CD4-positive, alpha-beta memory T cell (primary cell): ENCODE measurements around the gene DNAJC5. TPM values are rescaled to one million over a fixed set of nuclear protein-coding genes. Genes with fewer than 3 reads are reported as not detected.
A peak's percentile ranks its signal among the peaks of the same experiment; 100 is the strongest.
"Not testable (repeated sequence)": the region's sequence is repeated elsewhere in the genome, so short reads cannot be mapped to it uniquely, and the experiment has no call there.

Experiments
- CTCF ChIA-PET: fragments of 350-600 bp; sonication (Branson Sonifier 250); formaldehyde crosslinking; loops from one replicate; lab custom pipeline; 2021; ENCODE audit warnings: inconsistent platforms; ENCODE audit not compliant: partially characterized antibody; lab: Charles Lee
- POLR2A ChIA-PET: fragments of 350-600 bp; sonication (Branson Sonifier 250); formaldehyde crosslinking; loops from one replicate; lab custom pipeline; 2021; ENCODE audit not compliant: partially characterized antibody; lab: Charles Lee
- DNase-seq, 5 donors: peaks; one replicate each; pipeline versions ENCODE4 v3.0.0 to v3.0.0-alpha.2; 2020 to 2022; ENCODE audit warnings: mixed read lengths in 1 of 5
- H3K27ac ChIP-seq: one replicate; pipeline ENCODE4 v1.7.0; 2013; ENCODE audit warnings: low read depth, low read length
- H3K27me3 ChIP-seq: 2 replicates; pipeline ENCODE4 v1.7.0; 2013; ENCODE audit warnings: mild to moderate bottlenecking, low read length, moderate library complexity; ENCODE audit not compliant: insufficient read depth
- H3K36me3 ChIP-seq: 2 replicates; pipeline ENCODE4 v1.7.0; 2013; ENCODE audit warnings: mild to moderate bottlenecking, low read length, moderate library complexity; ENCODE audit not compliant: insufficient read depth
- H3K4me1 ChIP-seq: 2 replicates; pipeline ENCODE4 v1.7.0; 2013; ENCODE audit warnings: mild to moderate bottlenecking, low read length, moderate library complexity; ENCODE audit not compliant: insufficient read depth
- H3K4me3 ChIP-seq, 2 donors: one replicate each; pipeline ENCODE4 v1.7.0; 2013; ENCODE audit warnings: low read length in 2 of 2, mild to moderate bottlenecking in 1 of 2
- H3K9me3 ChIP-seq, 2 donors: one replicate each; pipeline ENCODE4 v1.7.0; 2013; ENCODE audit warnings: low read length in 2 of 2, control low read depth in 1 of 2; ENCODE audit not compliant: control insufficient read depth in 1 of 2
- H3K27ac Mint-ChIP-seq, 7 donors: one replicate each; pipeline ENCODE4 v1.8.0; 2020 to 2021; ENCODE audit warnings: mixed read lengths in 7 of 7, mild to moderate bottlenecking in 6 of 7, inconsistent platforms in 3 of 7, moderate library complexity in 3 of 7
- H3K27me3 Mint-ChIP-seq, 2 donors: one replicate each; pipeline ENCODE4 v1.8.0; 2020 to 2021; ENCODE audit warnings: mixed read lengths in 2 of 2
- H3K36me3 Mint-ChIP-seq, 2 donors: one replicate each; pipeline ENCODE4 v1.8.0; 2020 to 2021; ENCODE audit warnings: mixed read lengths in 2 of 2, inconsistent platforms in 1 of 2, mild to moderate bottlenecking in 1 of 2
- H3K4me1 Mint-ChIP-seq, 4 donors: one replicate each; pipeline ENCODE4 v1.8.0; 2020 to 2021; ENCODE audit warnings: mixed read lengths in 4 of 4, mild to moderate bottlenecking in 1 of 4
- H3K4me3 Mint-ChIP-seq, 8 donors: one replicate each; pipeline ENCODE4 v1.8.0; 2020 to 2021; ENCODE audit warnings: mixed read lengths in 8 of 8, mild to moderate bottlenecking in 7 of 8, moderate library complexity in 6 of 8, inconsistent platforms in 3 of 8
- H3K9me3 Mint-ChIP-seq, 8 donors: one replicate each; pipeline ENCODE4 v1.8.0; 2020 to 2021; ENCODE audit warnings: mixed read lengths in 8 of 8, mild to moderate bottlenecking in 5 of 8, inconsistent platforms in 3 of 8, moderate library complexity in 1 of 8
- intact Hi-C: fragments of 100-400 bp; cut with micrococcal nuclease; formaldehyde crosslinking; loops from one replicate; pipeline ENCODE4 v1.15.1; 2023
- polyA plus RNA-seq, 2 donors: library from polyadenylated mRNA; unstranded; fragments of 300-500 nt; fragmentation: Illumina TruSeq; gene quantifications; one replicate each; pipeline ENCODE4 v1.2.3, GENCODE V29; 2021
- total RNA-seq, 2 experiments: library from RNA; stranded (reverse); gene quantifications; one replicate each; pipeline ENCODE4 v1.2.3, GENCODE V29; 2021

DNAJC5 gene
- total and polyA plus RNA-seq, 4 experiments from 2014 or later = 4.9 to 54.4 (median 31.3) TPM

GRCh38 chr20:63973160-63973479 is 78.2 kb downstream of the DNAJC5 start:
- H3K27me3 Mint-ChIP-seq = no peaks in the 10 kb centered on the region
- H3K36me3 Mint-ChIP-seq = peaks cover 8 to 17% of the 10 kb centered on the region in 2 donors
- ChIA-PET POLR2A (interaction anchor here (0.7 to 2.5 kb wide), 3 partner anchors 16 to 435 kb away, joined by 4 to 12 read pairs (median 6); partner anchors contain the start of genes PTK6 and UCKL1), CTCF (interaction anchor here (0.9 to 3.3 kb wide), 16 partner anchors 10 to 477 kb away, joined by 3 to 15 read pairs (median 6); partner anchors contain the start of genes ARFRP1, PTK6, TPD52L2 and ZGPAT)
- H3K9me3 Mint-ChIP-seq = peaks cover 0 to 1% (median 0%) of the 10 kb centered on the region in 8 donors
- peaks cover 30% of the 10 kb centered on the region for H3K4me1 ChIP-seq
- H3K9me3 ChIP-seq = no peaks in the 10 kb centered on the region
- intact Hi-C loops = loop anchor here (5.0 kb wide), 2 partner anchors 106 to 531 kb away; partner anchors contain the start of gene TPD52L2
- peaks cover 21 to 57% (median 37%) of the 10 kb centered on the region in 4 donors for H3K4me1 Mint-ChIP-seq
- no peak overlapping the region for H3K4me3 ChIP-seq
- H3K4me3 Mint-ChIP-seq = no peak overlapping the region
- H3K27me3 ChIP-seq = no peaks in the 10 kb centered on the region
- peak overlapping the region in 5 of 7 donors; percentile 46 to 79 (median 62) for H3K27ac Mint-ChIP-seq
- H3K36me3 ChIP-seq = no peaks in the 10 kb centered on the region
- no peak overlapping the region for H3K27ac ChIP-seq
- no peak for DNase-seq

DNA sequence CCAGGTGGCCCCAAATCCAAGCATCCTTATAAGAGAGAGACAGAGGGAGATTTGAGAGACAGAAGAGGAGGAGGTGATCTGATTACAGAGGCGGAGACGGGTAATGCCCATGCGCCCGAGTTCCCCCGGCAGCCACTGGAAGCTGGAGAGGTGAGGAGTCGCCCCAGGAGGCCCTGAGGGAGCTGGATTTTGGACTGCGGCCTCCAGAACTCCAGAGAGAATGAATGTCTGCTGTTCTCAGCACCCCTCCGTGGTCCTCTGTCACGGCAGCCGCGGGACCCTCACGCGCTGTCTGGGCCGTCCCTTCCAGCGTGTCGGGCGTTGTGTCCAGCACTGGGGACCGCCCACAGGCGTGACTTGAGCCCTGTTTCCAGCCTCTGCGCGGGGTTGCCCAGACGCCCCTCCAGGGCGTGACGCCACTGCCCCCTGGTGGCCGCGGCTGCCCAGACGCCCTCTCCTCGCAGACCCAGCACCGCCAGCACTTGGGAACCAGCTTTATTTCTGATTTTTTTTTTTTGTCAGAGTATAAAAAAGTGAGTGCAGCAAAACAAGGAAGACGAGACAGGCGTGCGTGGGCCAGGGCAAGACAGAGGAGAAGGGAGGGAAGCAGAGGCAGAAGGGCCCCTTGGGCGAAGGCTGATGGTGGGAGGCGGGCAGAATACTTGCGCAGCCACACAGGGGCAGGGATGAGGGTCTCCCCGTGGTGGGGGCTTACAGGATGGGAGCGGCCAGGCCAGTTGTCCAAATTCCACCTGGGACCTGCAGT is 78.9 kb downstream of the DNAJC5 start:
- POLR2A ChIA-PET = interaction anchor here (0.6 to 2.5 kb wide), 5 partner anchors 17 to 436 kb away, joined by 3 to 12 read pairs (median 4); partner anchors contain the start of genes PTK6 and UCKL1
- H3K27ac ChIP-seq = no peak overlapping the region

GRCh38 chr20:63974402-63975200 is 79.7 kb downstream of the DNAJC5 start:
- H3K36me3 ChIP-seq = no peaks in the 10 kb centered on the region
- Mint-ChIP-seq H3K4me3 (peak overlapping the region in 1 of 8 donors; percentile 16), H3K27me3 (no peaks in the 10 kb centered on the region), H3K4me1 (peaks cover 20 to 53% (median 34%) of the 10 kb centered on the region in 4 donors), H3K9me3 (peaks cover 0 to 1% (median 0%) of the 10 kb centered on the region in 8 donors), H3K36me3 (peaks cover 8 to 15% of the 10 kb centered on the region in 2 donors), H3K27ac (peak overlapping the region in 3 of 7 donors; percentile 14 to 79 (median 55))
- H3K4me1 ChIP-seq = peaks cover 28% of the 10 kb centered on the region
- intact Hi-C loops = loop anchor here (1.0 to 5.0 kb wide), 6 partner anchors 65 to 532 kb away; partner anchors contain the start of gene TPD52L2
- H3K27ac ChIP-seq = no peak overlapping the region
- POLR2A ChIA-PET = interaction anchor here (0.7 to 2.5 kb wide), 2 partner anchors 18 to 64 kb away, joined by 3 to 12 read pairs; partner anchors contain the start of gene UCKL1
- H3K27me3 ChIP-seq = no peaks in the 10 kb centered on the region
- DNase-seq = peak in 1 of 5 donors; percentile 25
- no peak overlapping the region for H3K4me3 ChIP-seq
- CTCF ChIA-PET = interaction anchor here (0.7 to 3.3 kb wide), 22 partner anchors 8 to 478 kb away, joined by 3 to 15 read pairs (median 4); partner anchors contain the start of genes PTK6 and TPD52L2
- H3K9me3 ChIP-seq = no peaks in the 10 kb centered on the region

More for the DNA sequence above, 78.9 kb downstream of the DNAJC5 start:
- DNase-seq = peak; percentile 69 to 75 (median 71)
- Histone ChIP-seq H3K9me3 (no peaks in the 10 kb centered on the region), H3K4me3 (no peak overlapping the region), H3K4me1 (peaks cover 30% of the 10 kb centered on the region), H3K36me3 (no peaks in the 10 kb centered on the region), H3K27me3 (no peaks in the 10 kb centered on the region)
- Mint-ChIP-seq H3K27me3 (no peaks in the 10 kb centered on the region), H3K4me1 (peaks cover 22 to 55% (median 35%) of the 10 kb centered on the region in 4 donors), H3K27ac (peak overlapping the region in 6 of 7 donors; percentile 46 to 89 (median 71)), H3K36me3 (peaks cover 8 to 15% of the 10 kb centered on the region in 2 donors), H3K9me3 (peaks cover 0 to 1% (median 0%) of the 10 kb centered on the region in 8 donors), H3K4me3 (peak overlapping the region in 1 of 8 donors; percentile 43)
- CTCF ChIA-PET = interaction anchor here (0.7 to 3.3 kb wide), 22 partner anchors 9 to 477 kb away, joined by 3 to 15 read pairs (median 4); partner anchors contain the start of genes ARFRP1, PTK6, TPD52L2 and ZGPAT
- intact Hi-C loops = loop anchor here (1.0 to 5.0 kb wide), 6 partner anchors 65 to 532 kb away; partner anchors contain the start of gene TPD52L2

DNA sequence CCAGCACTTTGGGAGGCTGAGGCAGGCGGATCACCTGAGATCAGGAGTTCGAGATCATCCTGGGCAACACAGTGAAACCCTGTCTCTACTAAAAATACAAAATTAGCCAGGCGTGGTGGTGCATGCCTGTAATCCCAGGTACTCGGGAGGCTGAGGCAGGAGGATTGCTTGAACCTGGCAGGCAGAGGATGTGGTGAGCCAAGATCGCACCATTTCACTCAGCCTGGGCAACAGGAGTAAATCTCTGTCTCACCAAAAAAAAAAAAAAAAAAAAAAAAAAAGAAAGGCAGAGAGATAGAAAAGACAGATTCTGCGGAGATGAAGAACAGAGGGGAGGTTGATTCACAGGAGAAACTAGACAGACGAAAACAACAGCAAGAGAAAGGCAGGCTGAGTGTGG is 81.6 kb downstream of the DNAJC5 start:
- intact Hi-C loops, H3K36me3 ChIP-seq, H3K9me3 ChIP-seq, H3K27me3 ChIP-seq, H3K9me3 Mint-ChIP-seq, H3K27me3 Mint-ChIP-seq, DNase-seq, H3K4me3 ChIP-seq, POLR2A ChIA-PET, H3K27ac ChIP-seq: not testable (repeated sequence)
- CTCF ChIA-PET = interaction anchor here (0.6 to 3.3 kb wide), 6 partner anchors 62 to 438 kb away, joined by 3 to 15 read pairs (median 5); partner anchors contain the start of genes PTK6 and TPD52L2
- Mint-ChIP-seq H3K36me3 (peaks cover 8 to 28% of the 10 kb centered on the region in 2 donors), H3K27ac (peak overlapping the region in 6 of 7 donors; percentile 19 to 89 (median 68)), H3K4me1 (peaks cover 34 to 72% (median 50%) of the 10 kb centered on the region in 4 donors), H3K4me3 (peak overlapping the region in 5 of 8 donors; percentile 4 to 70 (median 45))
- H3K4me1 ChIP-seq = peaks cover 35% of the 10 kb centered on the region

DNA sequence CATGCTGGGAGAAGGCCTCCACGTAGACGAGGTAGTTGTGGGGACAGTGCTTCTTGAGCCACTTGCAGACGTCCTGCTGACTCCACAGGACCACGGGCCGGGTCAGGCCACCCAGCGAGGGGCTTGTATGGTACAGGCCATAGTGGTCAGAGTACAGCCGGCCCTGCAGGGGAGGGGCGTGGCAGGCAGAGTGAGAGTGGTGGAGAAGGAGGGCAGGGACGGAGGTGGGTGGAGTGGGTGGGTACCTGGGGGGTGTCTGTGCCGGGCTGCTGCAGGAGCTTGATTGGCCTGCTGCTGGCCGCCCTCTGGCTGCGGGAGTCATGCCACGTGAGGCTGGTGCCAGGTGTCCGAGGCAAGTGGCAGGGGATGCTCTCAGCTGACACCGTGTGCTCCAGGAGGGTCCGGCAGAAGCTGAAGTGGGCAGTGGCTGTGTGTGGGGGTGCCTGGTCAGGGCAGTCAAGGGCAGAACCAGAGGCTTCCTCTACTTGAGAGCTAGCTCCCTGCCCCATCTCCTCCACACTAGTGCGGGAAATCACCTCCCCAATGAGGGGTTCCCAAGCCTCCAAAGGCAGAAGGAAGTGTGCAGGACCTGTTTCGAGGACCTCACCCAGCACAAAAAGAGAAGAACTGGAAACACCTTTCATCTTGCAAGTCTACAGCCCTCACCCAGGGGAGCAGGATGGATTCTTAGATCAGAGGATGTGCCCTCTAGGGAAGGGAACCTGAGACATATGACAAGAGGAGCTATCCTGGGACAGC is 82.2 kb downstream of the DNAJC5 start:
- H3K4me3 Mint-ChIP-seq = peak overlapping the region in 7 of 8 donors; percentile 73 to 87 (median 84)
- no peaks in the 10 kb centered on the region for H3K27me3 Mint-ChIP-seq
- POLR2A ChIA-PET = interaction anchor here (1.0 to 1.6 kb wide), 4 partner anchors 21 to 270 kb away, joined by 3 to 7 read pairs (median 4); partner anchors contain the start of genes ARFRP1, C20orf204, UCKL1 and ZGPAT
- DNase-seq = no peak
- intact Hi-C loops = no loop called here
- no peak overlapping the region for H3K4me3 ChIP-seq
- CTCF ChIA-PET = interaction anchor here (0.5 to 1.8 kb wide), 3 partner anchors 25 to 439 kb away, joined by 4 to 10 read pairs (median 6); partner anchors contain the start of gene PTK6
- no peaks in the 10 kb centered on the region for H3K9me3 ChIP-seq
- H3K9me3 Mint-ChIP-seq = peaks cover 0 to 1% (median 0%) of the 10 kb centered on the region in 8 donors
- peak overlapping the region; percentile 85 to 94 (median 90) for H3K27ac Mint-ChIP-seq
- peaks cover 38 to 77% (median 55%) of the 10 kb centered on the region in 4 donors for H3K4me1 Mint-ChIP-seq
- H3K36me3 ChIP-seq = no peaks in the 10 kb centered on the region
- peaks cover 41% of the 10 kb centered on the region for H3K4me1 ChIP-seq
- H3K36me3 Mint-ChIP-seq = peaks cover 12 to 32% of the 10 kb centered on the region in 2 donors
- no peaks in the 10 kb centered on the region for H3K27me3 ChIP-seq
- H3K27ac ChIP-seq = peak overlapping the region; percentile 63
